GM21717 (cell line): ENCODE data around the gene NSG1.
"Not testable (repeated sequence)": the region's sequence is repeated elsewhere in the genome, so short reads cannot be mapped to it uniquely, and the experiment has no call there.

Source experiments
- ATAC-seq: cut with Tn5 transposase; IDR thresholded peaks from one replicate; pipeline ENCODE4 v1.9.1; 2021; ENCODE audit warnings: mild to moderate bottlenecking, moderate library complexity; ENCODE audit not compliant: unreplicated experiment

The NSG1 gene

DNA sequence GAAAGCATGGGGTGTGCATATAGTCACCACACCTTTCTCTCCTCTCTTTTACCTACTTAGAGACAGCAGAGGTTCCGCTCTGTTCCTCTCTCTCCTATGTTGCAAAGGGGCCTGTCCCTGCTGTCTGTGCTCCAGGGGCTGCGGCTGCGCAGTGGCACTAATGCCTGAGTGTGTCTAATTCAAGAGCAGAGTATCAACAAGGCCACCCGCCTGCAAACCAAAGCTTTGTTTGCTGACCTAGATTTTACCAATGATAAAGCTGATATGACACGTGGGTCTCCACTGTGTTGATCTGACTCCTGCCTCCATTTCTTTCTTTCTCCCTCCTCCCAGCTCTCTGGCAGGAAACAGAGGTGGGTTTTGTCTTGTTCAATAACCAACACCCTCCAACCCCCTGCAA lies 74.9 kb downstream of the NSG1 start:
- no peak for ATAC-seq

DNA sequence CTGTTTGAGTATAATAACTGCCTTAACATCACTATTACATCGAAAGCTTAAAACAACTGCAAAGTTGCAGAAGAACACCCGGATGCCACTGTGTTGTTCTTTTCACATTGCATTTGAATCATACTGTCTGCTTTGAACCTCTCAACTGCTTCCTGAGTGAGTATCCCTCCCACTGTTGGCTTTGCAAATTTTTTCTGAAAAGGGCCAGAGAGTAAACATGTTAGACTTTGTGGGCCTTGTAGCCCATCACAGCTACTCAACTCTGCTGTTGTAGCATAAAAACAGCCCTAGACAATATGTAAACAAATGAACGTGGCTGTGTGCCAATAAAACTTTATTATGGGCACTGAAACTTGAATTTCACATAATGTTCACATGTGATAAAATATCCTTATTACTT lies 76.1 kb downstream of the NSG1 start:
- no peak for ATAC-seq

DNA sequence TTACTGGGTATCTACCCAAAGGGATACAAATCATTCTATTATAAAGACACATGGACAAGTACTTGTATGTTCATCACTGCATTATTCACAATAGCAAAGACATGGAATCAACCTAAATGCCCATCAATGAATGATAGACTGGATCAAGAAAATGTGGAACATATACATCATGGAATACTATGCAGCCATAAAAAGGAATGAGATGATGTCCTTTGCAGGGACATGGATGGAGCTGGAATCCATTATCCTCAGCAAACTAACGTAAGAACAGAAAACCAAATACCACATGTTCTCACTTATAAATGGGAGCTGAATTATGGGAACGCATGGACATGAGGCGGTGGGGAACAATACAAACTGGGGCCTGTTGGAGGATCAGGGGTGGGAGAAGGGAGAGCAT lies 78.3 kb downstream of the NSG1 start:
- ATAC-seq, result not testable (repeated sequence)
